SU-DHL-6 (cell line): ENCODE results near the gene PBX1.

Source experiments
- EZH2phosphoT487 ChIP-seq: fragments of 200-600 bp; sonication (generic), shearing (Covaris generic); conservative IDR thresholded peaks from 2 replicates; pipeline ENCODE4 v1.6.1; 2018; ENCODE audit warnings: mild to moderate bottlenecking, antibody characterized with exemption, low read length, moderate library complexity, mixed read lengths
- TF ChIP-seq, protein P1 (sequence below): fragments of 200-600 bp; sonication (generic); IDR thresholded peaks from one replicate; pipeline ENCODE4 v1.5.1; 2017; ENCODE audit warnings: antibody characterized with exemption, mild to moderate bottlenecking, low read length, moderate library complexity; ENCODE audit not compliant: insufficient read depth, poor library complexity, severe bottlenecking

GRCh38 chr1:164667600-164667999 is 108.6 kb downstream of the PBX1 start:
- TF ChIP-seq, protein P1, sequence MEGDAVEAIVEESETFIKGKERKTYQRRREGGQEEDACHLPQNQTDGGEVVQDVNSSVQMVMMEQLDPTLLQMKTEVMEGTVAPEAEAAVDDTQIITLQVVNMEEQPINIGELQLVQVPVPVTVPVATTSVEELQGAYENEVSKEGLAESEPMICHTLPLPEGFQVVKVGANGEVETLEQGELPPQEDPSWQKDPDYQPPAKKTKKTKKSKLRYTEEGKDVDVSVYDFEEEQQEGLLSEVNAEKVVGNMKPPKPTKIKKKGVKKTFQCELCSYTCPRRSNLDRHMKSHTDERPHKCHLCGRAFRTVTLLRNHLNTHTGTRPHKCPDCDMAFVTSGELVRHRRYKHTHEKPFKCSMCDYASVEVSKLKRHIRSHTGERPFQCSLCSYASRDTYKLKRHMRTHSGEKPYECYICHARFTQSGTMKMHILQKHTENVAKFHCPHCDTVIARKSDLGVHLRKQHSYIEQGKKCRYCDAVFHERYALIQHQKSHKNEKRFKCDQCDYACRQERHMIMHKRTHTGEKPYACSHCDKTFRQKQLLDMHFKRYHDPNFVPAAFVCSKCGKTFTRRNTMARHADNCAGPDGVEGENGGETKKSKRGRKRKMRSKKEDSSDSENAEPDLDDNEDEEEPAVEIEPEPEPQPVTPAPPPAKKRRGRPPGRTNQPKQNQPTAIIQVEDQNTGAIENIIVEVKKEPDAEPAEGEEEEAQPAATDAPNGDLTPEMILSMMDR: no peak
- no peak for TF ChIP-seq EZH2phosphoT487
